Measurements from ENCODE around the gene SLC1A2.

The SLC1A2 gene

GRCh38 chr11:35355102-35355749 lies 64.1 kb downstream of the SLC1A2 start:
- Histone ChIP-seq H3K36me3 (ENCODE audit: insufficient read depth, low read length) (no peaks in the 10 kb centered on the region), H2AFZ (ENCODE audit: low read length) (no peak overlapping the region), H3K27me3 (ENCODE audit: insufficient read depth, low read length, poor library complexity, severe bottlenecking) (no peaks in the 10 kb centered on the region), H3K4me1 (ENCODE audit: insufficient read depth, low read length, poor library complexity, severe bottlenecking) (no peaks in the 10 kb centered on the region), H3K9me2 (replicated peaks; ENCODE audit: low read depth, low read length) (no peaks in the 10 kb centered on the region), H3K9me3 (ENCODE audit: insufficient read depth, low read depth, low read length) (no peaks in the 10 kb centered on the region), H3K9ac (ENCODE audit: low read depth, low read length, poor library complexity, severe bottlenecking) (no peak overlapping the region), H3K79me2 (ENCODE audit: insufficient read depth, low read length) (no peaks in the 10 kb centered on the region), H3K4me3 (ENCODE audit: low read length, poor library complexity, severe bottlenecking) (no peak overlapping the region), H3F3A (ENCODE audit: low read depth) (no peaks in the 10 kb centered on the region), H3K4me2 (ENCODE audit: low read depth, low read length, poor library complexity, severe bottlenecking) (no peak overlapping the region), H4K20me1 (ENCODE audit: insufficient read depth, low read length, poor library complexity, severe bottlenecking) (no peaks in the 10 kb centered on the region)
- no peak for TF ChIP-seq CTCF (conservative IDR thresholded peaks at IDR 0.05; ENCODE audit: low read length)
- no peak for TF ChIP-seq EZH2phosphoT487 (IDR thresholded peaks at IDR 0.05; ENCODE audit: borderline replicate concordance)

- H3K4me1 ChIP-seq (ENCODE audit: insufficient read depth, low read length, poor library complexity, severe bottlenecking), result no peaks in the 10 kb centered on the region
- H4K20me1 ChIP-seq (ENCODE audit: insufficient read depth, low read length, poor library complexity, severe bottlenecking), result no peaks in the 10 kb centered on the region
- no peak overlapping the region for H2AFZ ChIP-seq (ENCODE audit: low read length)
- no peaks in the 10 kb centered on the region for H3K79me2 ChIP-seq (ENCODE audit: insufficient read depth, low read length)
- H3F3A ChIP-seq (ENCODE audit: low read depth), result no peaks in the 10 kb centered on the region
- H3K9ac ChIP-seq (ENCODE audit: low read depth, low read length, poor library complexity, severe bottlenecking), result no peak overlapping the region
- TF ChIP-seq EZH2phosphoT487 (IDR thresholded peaks at IDR 0.05; ENCODE audit: borderline replicate concordance), result no peak
- TF ChIP-seq CTCF (conservative IDR thresholded peaks at IDR 0.05; ENCODE audit: low read length), result no peak
- no peaks in the 10 kb centered on the region for H3K9me3 ChIP-seq (ENCODE audit: insufficient read depth, low read depth, low read length)
- no peaks in the 10 kb centered on the region for H3K9me2 ChIP-seq (replicated peaks; ENCODE audit: low read depth, low read length)
- H3K36me3 ChIP-seq (ENCODE audit: insufficient read depth, low read length), result no peaks in the 10 kb centered on the region
- no peak overlapping the region for H3K4me2 ChIP-seq (ENCODE audit: low read depth, low read length, poor library complexity, severe bottlenecking)
- H3K4me3 ChIP-seq (ENCODE audit: low read length, poor library complexity, severe bottlenecking), result no peak overlapping the region
- H3K27me3 ChIP-seq (ENCODE audit: insufficient read depth, low read length, poor library complexity, severe bottlenecking), result no peaks in the 10 kb centered on the region
These were observed 64.7 kb downstream of the SLC1A2 start for GRCh38 chr11:35354644-35355043.

- Histone ChIP-seq H3K27me3 (ENCODE audit: insufficient read depth, low read length, poor library complexity, severe bottlenecking) (no peaks in the 10 kb centered on the region), H4K20me1 (ENCODE audit: insufficient read depth, low read length, poor library complexity, severe bottlenecking) (no peaks in the 10 kb centered on the region), H3K9me3 (ENCODE audit: insufficient read depth, low read depth, low read length) (no peaks in the 10 kb centered on the region), H2AFZ (ENCODE audit: low read length) (no peak overlapping the region), H3K36me3 (ENCODE audit: insufficient read depth, low read length) (no peaks in the 10 kb centered on the region), H3K79me2 (ENCODE audit: insufficient read depth, low read length) (no peaks in the 10 kb centered on the region), H3K4me3 (ENCODE audit: low read length, poor library complexity, severe bottlenecking) (no peak overlapping the region), H3K9ac (ENCODE audit: low read depth, low read length, poor library complexity, severe bottlenecking) (no peak overlapping the region), H3K9me2 (replicated peaks; ENCODE audit: low read depth, low read length) (no peaks in the 10 kb centered on the region), H3K4me2 (ENCODE audit: low read depth, low read length, poor library complexity, severe bottlenecking) (no peak overlapping the region), H3K4me1 (ENCODE audit: insufficient read depth, low read length, poor library complexity, severe bottlenecking) (no peaks in the 10 kb centered on the region), H3F3A (ENCODE audit: low read depth) (no peaks in the 10 kb centered on the region)
- TF ChIP-seq CTCF (conservative IDR thresholded peaks at IDR 0.05; ENCODE audit: low read length) (no peak), EZH2phosphoT487 (IDR thresholded peaks at IDR 0.05; ENCODE audit: borderline replicate concordance) (no peak)
These were observed 67.1 kb downstream of the SLC1A2 start for GRCh38 chr11:35352077-35352888.

Data from Loucy (cell line).